ENCODE results near the gene PLTP.

GRCh38 chr20:45926731-45927070, 14.7 kb upstream of the PLTP start:
- TF ChIP-seq, protein P1, sequence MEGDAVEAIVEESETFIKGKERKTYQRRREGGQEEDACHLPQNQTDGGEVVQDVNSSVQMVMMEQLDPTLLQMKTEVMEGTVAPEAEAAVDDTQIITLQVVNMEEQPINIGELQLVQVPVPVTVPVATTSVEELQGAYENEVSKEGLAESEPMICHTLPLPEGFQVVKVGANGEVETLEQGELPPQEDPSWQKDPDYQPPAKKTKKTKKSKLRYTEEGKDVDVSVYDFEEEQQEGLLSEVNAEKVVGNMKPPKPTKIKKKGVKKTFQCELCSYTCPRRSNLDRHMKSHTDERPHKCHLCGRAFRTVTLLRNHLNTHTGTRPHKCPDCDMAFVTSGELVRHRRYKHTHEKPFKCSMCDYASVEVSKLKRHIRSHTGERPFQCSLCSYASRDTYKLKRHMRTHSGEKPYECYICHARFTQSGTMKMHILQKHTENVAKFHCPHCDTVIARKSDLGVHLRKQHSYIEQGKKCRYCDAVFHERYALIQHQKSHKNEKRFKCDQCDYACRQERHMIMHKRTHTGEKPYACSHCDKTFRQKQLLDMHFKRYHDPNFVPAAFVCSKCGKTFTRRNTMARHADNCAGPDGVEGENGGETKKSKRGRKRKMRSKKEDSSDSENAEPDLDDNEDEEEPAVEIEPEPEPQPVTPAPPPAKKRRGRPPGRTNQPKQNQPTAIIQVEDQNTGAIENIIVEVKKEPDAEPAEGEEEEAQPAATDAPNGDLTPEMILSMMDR (IDR thresholded peaks at IDR 0.05; ENCODE audit: extremely low read depth in 1 of 2, insufficient read depth in 1 of 2, low read depth in 1 of 2, low read length in 2 of 2), result no peak
- TF ChIP-seq EZH2 (IDR thresholded peaks at IDR 0.05; ENCODE audit: borderline replicate concordance, low read depth, low read length, severe bottlenecking) (no peak), JUN (IDR thresholded peaks at IDR 0.05; ENCODE audit: borderline replicate concordance, insufficient read depth, insufficient read length, low read depth) (no peak), FOS (IDR thresholded peaks at IDR 0.05; ENCODE audit: borderline replicate concordance, insufficient read depth, low read length) (no peak), POLR2AphosphoS5 (IDR thresholded peaks at IDR 0.05; ENCODE audit: insufficient read depth, low read depth, low read length) (no peak), POLR2A (IDR thresholded peaks at IDR 0.05; ENCODE audit: low read depth, low read length) (no peak), MYC (IDR thresholded peaks at IDR 0.05; ENCODE audit: low read depth, low read length) (no peak)
- TF ChIP-seq, protein P2, sequence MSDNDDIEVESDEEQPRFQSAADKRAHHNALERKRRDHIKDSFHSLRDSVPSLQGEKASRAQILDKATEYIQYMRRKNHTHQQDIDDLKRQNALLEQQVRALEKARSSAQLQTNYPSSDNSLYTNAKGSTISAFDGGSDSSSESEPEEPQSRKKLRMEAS (IDR thresholded peaks at IDR 0.05; ENCODE audit: insufficient read depth, insufficient read length), result no peak
